ENCODE results near the gene HSP90B1.

The HSP90B1 gene

GRCh38 chr12:103960616-103961227, 30.5 kb downstream of the HSP90B1 start:
- no peak for TF ChIP-seq CTCF (IDR thresholded peaks at IDR 0.05; ENCODE audit: low read depth, low read length)
- no peak for DNase-seq
- H3K4me1 ChIP-seq: no peaks in the 10 kb centered on the region

GRCh38 chr12:103962493-103962892, 32.3 kb downstream of the HSP90B1 start:
- no peak overlapping the region for H3K4me3 ChIP-seq (ENCODE audit: low read depth, low read length)
- DNase-seq: no peak
- no peaks in the 10 kb centered on the region for H3K27me3 ChIP-seq
- H3K9me3 ChIP-seq: no peaks in the 10 kb centered on the region
- TF ChIP-seq CTCF (IDR thresholded peaks at IDR 0.05; ENCODE audit: low read depth, low read length): no peak
- no peaks in the 10 kb centered on the region for H3K4me1 ChIP-seq
- H3K36me3 ChIP-seq: no peaks in the 10 kb centered on the region

More at GRCh38 chr12:103960616-103961227, 30.5 kb downstream of the HSP90B1 start:
- Histone ChIP-seq H3K36me3 (no peaks in the 10 kb centered on the region), H3K4me3 (ENCODE audit: low read depth, low read length) (no peak overlapping the region), H3K27me3 (no peaks in the 10 kb centered on the region), H3K9me3 (no peaks in the 10 kb centered on the region)

GRCh38 chr12:103964805-103965204, 34.6 kb downstream of the HSP90B1 start:
- TF ChIP-seq CTCF (IDR thresholded peaks at IDR 0.05; ENCODE audit: low read depth, low read length): no peak
- H3K4me3 ChIP-seq (ENCODE audit: low read depth, low read length): peak overlapping the region; percentile 98
- DNase-seq: no peak
- no peaks in the 10 kb centered on the region for H3K4me1 ChIP-seq
- H3K9me3 ChIP-seq: no peaks in the 10 kb centered on the region
- no peaks in the 10 kb centered on the region for H3K27me3 ChIP-seq
- peaks cover 13% of the 10 kb centered on the region for H3K36me3 ChIP-seq

- Histone ChIP-seq H3K4me3 (ENCODE audit: low read depth, low read length) (peak overlapping the region; percentile 98), H3K27me3 (no peaks in the 10 kb centered on the region), H3K4me1 (no peaks in the 10 kb centered on the region), H3K9me3 (no peaks in the 10 kb centered on the region), H3K36me3 (peaks cover 13% of the 10 kb centered on the region)
- TF ChIP-seq CTCF (IDR thresholded peaks at IDR 0.05; ENCODE audit: low read depth, low read length): no peak
- DNase-seq: no peak
Observed at GRCh38 chr12:103965255-103965589, 35.0 kb downstream of the HSP90B1 start.

- Histone ChIP-seq H3K36me3 (peaks cover 13% of the 10 kb centered on the region), H3K27me3 (no peaks in the 10 kb centered on the region), H3K4me3 (ENCODE audit: low read depth, low read length) (peak within 1 kb of the TSS; percentile 98), H3K9me3 (no peaks in the 10 kb centered on the region), H3K4me1 (no peaks in the 10 kb centered on the region)
- peak; percentile 98 for DNase-seq
- no peak for TF ChIP-seq CTCF (IDR thresholded peaks at IDR 0.05; ENCODE audit: low read depth, low read length)
Observed at GRCh38 chr12:103965590-103966504, 35.6 kb downstream of the HSP90B1 start, which contains the start of gene TDG. TDG (plus strand) TSS chr12:103965872; CDS start chr12:103966038, 166 bp downstream.

GRCh38 chr12:103966736-103967135, 36.5 kb downstream of the HSP90B1 start:
- DNase-seq: no peak
- Histone ChIP-seq H3K27me3 (no peaks in the 10 kb centered on the region), H3K9me3 (no peaks in the 10 kb centered on the region), H3K4me3 (ENCODE audit: low read depth, low read length) (peak overlapping the region; percentile 98), H3K4me1 (no peaks in the 10 kb centered on the region), H3K36me3 (peaks cover 13% of the 10 kb centered on the region)
- no peak for TF ChIP-seq CTCF (IDR thresholded peaks at IDR 0.05; ENCODE audit: low read depth, low read length)
